NCI-H2227 treated with DMSO at 0.1 percent for 48 hours (cell line): ENCODE data around the gene C1QTNF12.
"Not testable (repeated sequence)": the region's sequence is repeated elsewhere in the genome, so short reads cannot be mapped to it uniquely, and the experiment has no call there.

ENCODE experiments used
- DNase-seq: peaks from one replicate; lab custom pipeline; 2025; lab: John Stamatoyannopoulos, UW

C1QTNF12 gene

GRCh38 chr1:1259540-1259939, 13.0 kb upstream of the C1QTNF12 start:
- DNase-seq = no peak

GRCh38 chr1:1259119-1259488, 12.6 kb upstream of the C1QTNF12 start:
- DNase-seq = no peak

GRCh38 chr1:1256956-1257871, 10.7 kb upstream of the C1QTNF12 start:
- DNase-seq = no peak

DNA sequence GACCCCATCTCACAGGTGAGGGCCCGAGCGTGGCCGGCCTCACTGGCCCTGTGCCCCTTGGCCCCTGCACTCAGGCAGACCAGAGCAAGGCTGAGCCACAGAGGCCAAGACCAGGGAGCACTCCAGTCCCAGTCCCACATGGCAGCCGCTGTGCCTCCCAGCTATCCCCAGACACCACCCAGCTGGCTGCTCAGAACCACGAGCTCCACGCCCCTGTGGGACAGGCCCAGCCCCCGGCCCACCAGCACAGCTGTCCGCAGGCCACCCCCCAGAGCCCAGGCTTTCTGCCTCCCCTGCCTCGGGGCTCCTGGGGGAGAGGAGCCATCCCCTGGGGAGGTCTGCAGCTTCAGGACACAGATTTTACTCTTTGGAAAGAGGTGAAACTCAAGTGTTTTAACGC, 9.1 kb upstream of the C1QTNF12 start:
- DNase-seq = no peak

DNA sequence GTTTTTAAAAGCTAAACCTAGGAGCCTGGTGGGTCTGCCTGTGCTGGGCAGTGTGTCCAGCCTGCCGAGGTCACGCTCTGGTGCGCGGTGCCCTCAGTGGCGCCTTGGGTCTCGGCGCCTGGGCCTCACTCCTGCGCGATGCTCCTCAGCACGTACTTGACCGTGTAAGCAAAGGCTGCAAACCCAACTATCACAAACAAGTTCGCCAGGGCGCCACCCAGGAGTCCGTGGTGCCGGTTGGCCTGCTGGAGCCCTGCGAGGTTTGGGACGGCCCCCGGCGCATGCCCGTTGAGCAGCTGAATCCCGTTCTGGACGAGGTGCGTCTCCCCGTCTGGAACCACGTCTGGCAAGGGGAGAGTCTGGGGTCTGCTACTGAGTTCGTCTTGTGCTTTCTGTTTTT, 8.6 kb upstream of the C1QTNF12 start:
- no peak for DNase-seq

- no peak for DNase-seq
These were observed 8.1 kb upstream of the C1QTNF12 start for GRCh38 chr1:1254667-1254998.

- DNase-seq = no peak
These were observed 7.6 kb upstream of the C1QTNF12 start for GRCh38 chr1:1253972-1254666.

DNA sequence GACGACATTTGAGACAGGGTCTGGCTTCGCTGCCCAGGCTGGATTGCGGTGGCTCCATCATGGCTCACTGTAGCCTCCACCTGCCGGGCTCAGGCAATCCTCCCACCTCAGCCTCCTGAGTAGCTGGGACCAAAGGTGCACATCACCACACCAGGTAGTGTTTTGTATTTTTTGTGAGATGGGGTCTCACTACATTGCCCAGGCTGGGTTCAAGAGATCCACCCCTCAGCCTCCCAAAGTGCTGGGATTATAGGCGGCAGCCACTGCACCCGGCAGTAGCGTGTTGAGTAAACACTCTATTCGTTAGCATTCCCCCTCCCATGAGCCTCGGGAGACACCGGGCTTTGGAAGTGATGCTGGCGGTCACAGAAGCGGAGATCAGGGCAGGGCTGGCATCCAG, 6.8 kb upstream of the C1QTNF12 start:
- DNase-seq = no peak

DNA sequence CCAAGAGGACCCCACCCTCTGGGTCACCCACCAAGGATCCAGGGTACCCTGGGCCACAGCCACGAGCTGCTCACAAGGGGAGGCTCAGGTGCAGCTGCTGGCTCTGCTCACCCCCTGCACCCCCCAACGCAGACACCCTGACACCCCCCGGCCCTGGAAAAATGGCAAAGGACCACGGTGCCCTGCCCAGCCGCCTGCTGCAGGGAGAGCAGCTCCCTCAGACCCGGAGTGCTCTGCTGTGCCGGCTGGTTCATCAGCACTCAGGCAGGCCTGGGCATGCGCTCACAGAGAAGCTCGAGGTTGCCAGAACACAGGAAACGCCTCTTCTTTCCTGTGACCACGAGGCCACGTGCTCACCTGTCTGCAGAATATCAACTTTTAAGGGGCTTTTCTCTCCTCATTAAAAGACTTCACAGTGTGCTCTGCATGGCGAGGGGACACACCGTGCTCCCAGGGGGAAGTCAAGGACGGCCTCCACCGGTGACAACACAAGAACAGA, 4.3 kb upstream of the C1QTNF12 start:
- DNase-seq = no peak

GRCh38 chr1:1248009-1248913, 1.7 kb upstream of the C1QTNF12 start:
- DNase-seq = not testable (repeated sequence)

DNA sequence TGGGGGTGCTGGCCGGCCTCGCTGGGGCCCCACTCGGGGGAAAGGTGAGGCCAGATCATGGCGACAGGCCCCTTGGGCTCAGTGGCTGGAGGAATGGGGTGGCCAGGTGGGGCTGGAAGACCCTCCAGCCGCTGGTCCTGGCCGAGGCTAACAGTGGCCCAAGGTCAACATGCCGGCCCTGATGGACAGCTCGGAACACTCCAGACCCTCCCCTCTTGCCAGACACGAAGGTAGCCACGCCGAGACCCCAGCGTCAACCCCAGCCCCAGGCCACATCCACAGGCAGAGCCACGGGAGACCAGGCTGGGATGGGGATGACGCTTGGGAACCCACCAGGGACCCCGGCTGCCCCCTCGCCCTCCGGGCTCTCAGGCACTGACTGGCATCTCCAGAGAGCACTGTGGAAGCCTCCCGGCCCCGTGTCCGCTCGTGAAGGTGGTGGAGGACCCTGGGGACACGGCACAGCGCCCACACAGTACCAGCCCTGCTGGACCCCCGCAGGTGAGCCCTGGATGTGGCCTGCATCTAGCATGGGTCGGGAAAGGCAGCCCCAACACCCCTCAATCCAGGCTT, 905 bp upstream of the C1QTNF12 start:
- DNase-seq = no peak

DNA sequence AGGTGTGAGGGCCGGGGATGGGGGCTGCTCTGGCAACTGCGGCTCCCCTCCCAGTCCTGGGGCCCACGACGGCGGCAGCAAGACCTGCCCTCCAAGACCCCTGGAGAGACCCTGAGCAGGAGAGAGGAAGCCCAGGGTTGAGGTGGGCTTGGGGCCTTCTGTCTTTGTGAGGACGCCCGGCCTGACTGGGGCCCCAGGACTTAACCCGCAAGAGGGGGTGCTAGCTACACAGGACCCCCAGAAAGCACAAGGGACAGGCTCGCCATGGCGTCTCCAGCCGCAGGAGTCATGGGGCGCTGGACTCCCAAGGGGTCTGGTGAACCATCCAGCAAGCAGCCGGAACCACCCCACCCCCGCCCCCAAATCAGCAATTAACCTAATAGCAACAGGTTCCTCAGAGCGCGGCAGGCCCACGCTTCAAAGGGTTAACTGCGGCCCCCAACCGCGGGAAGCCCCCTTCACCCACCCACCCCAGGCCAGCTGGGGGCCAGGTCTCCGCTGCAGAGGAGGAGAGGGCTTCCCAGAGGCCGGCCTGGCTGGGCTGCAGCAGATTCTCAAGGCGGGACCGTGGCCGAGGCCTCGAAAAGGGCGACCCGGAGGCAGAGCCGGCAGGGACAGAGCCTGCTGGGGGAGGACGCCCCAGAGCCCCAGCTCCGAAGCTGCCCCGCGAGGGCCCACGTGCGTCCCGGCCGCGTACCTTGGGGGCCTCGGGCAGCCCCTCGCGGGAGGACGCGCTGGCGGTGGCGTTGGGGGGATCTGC, 525 bp downstream of the C1QTNF12 start:
- DNase-seq = no peak

DNA sequence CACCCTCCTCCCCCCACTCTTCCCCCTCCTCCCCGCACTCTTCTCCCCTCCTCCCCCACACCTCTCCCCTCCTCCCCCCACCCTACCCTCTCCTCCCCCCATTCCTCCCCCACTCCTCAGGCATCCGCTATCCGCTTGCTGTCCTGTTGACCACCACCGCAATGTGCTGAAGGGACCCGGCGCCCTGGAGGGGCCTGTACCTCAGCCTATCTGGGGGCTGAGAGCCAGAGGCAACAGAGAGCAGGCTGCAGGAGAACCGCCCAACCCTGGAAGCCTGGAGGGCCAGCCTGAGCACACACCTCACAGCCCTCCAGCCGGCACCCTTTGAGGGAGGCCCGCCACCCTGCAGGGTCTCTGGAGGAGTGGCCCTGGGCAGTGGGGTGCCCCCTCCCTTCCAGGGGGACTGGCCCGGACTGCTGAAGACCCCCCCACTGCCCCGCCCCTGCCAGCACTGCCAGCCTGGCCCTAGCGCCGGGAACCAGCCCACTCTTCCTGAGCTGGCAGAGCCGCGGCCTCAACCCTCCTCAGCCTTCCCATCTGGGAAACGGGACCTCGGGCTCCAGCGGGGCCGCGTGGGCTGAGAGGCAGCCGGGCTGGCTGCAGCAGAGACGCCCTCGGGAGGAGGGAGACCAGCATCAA, 1.2 kb downstream of the C1QTNF12 start:
- DNase-seq = no peak

DNA sequence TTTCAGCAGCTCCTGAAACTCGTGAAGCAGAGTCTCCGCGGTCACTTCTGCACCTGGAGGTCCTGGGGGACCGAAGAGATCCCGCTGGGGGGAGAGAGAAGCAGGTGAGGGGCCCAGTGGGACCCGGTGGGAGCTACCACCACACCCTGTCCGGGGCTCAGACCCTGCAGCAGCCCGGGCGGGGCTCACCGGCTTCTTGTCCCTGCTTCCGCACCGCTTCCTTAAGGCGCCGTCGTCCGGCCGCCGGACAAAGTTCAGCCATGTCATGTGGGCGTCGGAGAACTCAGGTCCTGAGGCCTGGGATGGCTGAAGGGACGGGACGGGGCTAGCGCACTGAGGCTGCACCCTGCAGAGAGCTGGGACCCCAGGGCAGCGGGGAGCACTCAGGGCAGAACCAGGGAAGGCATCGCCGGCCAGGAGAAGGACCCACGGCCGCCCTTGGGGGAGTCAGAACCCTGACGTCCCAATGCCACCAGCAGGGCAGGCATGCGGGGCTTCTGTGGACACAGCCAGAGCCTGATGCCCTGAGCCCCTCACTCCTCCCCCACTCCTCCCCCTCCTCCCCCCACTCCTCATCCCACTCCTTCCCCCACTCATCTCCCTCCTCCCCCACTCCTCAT, 2.2 kb downstream of the C1QTNF12 start:
- no peak for DNase-seq

- DNase-seq = no peak
These were observed 2.7 kb downstream of the C1QTNF12 start for GRCh38 chr1:1243807-1244191.

GRCh38 chr1:1243266-1243660, 3.3 kb downstream of the C1QTNF12 start:
- no peak for DNase-seq

DNA sequence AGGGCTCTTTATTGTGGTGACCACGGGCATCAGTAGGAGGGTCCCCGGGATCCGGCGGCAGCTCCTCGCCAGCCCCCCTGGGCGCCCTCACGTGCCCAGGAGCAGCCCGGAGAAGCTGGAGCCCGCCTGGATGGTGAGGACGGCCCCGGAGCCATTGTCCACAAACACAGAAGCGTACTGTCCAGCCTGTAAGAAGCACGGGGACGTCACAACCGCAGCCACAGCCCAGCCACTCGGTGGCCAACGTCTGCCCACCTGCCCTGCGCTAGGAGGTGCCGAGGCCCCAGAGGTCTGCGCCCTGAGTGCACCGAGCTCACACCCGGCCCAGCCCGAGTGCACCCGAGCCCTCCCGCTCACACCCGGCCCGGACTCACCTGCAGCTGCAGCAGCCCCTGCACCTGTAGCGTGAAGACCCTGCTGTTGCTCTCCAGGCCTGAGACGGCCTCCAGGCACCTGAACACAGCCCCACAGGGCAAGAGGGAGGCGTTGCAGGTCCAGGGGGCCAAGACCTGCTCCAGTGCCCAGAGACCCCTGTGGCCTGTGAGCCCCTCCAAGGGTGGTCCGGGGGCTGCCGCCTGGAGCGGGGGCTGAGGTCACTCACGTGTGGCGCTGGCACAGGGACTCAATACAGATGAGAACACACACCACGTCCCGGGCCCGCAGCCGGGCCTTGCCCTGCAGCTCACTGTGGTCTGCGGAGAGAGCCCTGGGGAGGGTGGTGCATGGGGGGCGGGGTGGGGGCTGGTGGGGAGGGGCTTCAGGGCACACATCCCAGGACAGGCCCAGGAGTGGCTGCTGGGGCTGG, 3.9 kb downstream of the C1QTNF12 start:
- no peak for DNase-seq

- DNase-seq = no peak
These were observed 4.8 kb downstream of the C1QTNF12 start for GRCh38 chr1:1241588-1242219.
